A549 (cell line): ENCODE measurements around the gene RHBDD3. TPM values are rescaled to one million over a fixed set of nuclear protein-coding genes. Genes with fewer than 3 reads are reported as not detected.

ENCODE experiments used
- ATAC-seq, 2 experiments: fragments of 200-7000 bp in 1 of 2; fragments of >200 bp in 1 of 2; cut with Nextera tagmentation in 1 of 2; cut with Tn5 transposase in 1 of 2; 3 replicates each; pipeline versions ENCODE4 v1.8.0 to v1.9.1; 2018 to 2020; ENCODE audit warnings: mild to moderate bottlenecking in 1 of 2, moderate library complexity in 1 of 2
- CTCF ChIA-PET: fragments of 300-600 bp; sonication (Branson Sonifier 250); formaldehyde crosslinking; extraction: SDS; loops from one replicate; lab custom pipeline; 2021; ENCODE audit warnings: antibody characterized with exemption, inconsistent platforms; lab: Yijun Ruan, JAX
- POLR2A ChIA-PET: fragments of 350-600 bp; formaldehyde crosslinking; extraction: SDS; loops from one replicate; lab custom pipeline; 2021; ENCODE audit warnings: antibody characterized with exemption, inconsistent platforms; lab: Yijun Ruan, JAX
- DNase-seq, 2 experiments: peaks; one replicate each; pipeline versions ENCODE4 v3.0.0 to v3.0.0-alpha.2; 2011 to 2016; ENCODE audit warnings: low read depth in 1 of 2, low spot score in 1 of 2
- FAIRE-seq: peaks from 2 replicates; lab custom pipeline; 2011; peaks lifted over from hg19 to GRCh38; lab: Jason Lieb, UNC
- H3K27ac ChIP-seq, 2 experiments: fragments of >200 bp; sonication (Bioruptor Twin); formaldehyde crosslinking; 3 replicates each; pipeline ENCODE4 v1.5.1; 2016 to 2017
- H3K4me1 ChIP-seq: fragments of >200 bp; sonication (Bioruptor Twin); formaldehyde crosslinking; 3 replicates; pipeline ENCODE4 v1.6.1; 2016
- H3K4me2 ChIP-seq: fragments of >200 bp; sonication (Bioruptor Twin); formaldehyde crosslinking; 3 replicates; pipeline ENCODE4 v1.6.1; 2016
- H3K4me3 ChIP-seq: fragments of >200 bp; sonication (Bioruptor Twin); formaldehyde crosslinking; 3 replicates; pipeline ENCODE4 v1.5.1; 2016
- H3K9me3 ChIP-seq: fragments of >200 bp; sonication (Bioruptor Twin); formaldehyde crosslinking; 3 replicates; pipeline ENCODE4 v1.6.1; 2016
- CBX8 ChIP-seq: fragments of 200-600 bp; sonication (generic); IDR thresholded peaks from 2 replicates; pipeline ENCODE4 v1.6.1; 2016
- CEBPB ChIP-seq, 2 experiments: fragments of >200 bp in 1 of 2; sonication (Bioruptor Twin) in 1 of 2; formaldehyde crosslinking in 1 of 2; IDR thresholded peaks; 2 replicates each; pipeline ENCODE4 v1.6.1; 2012 to 2016
- CHD2 ChIP-seq: fragments of 150-350 bp; IDR thresholded peaks from 2 replicates; pipeline ENCODE4 v1.6.1; 2014; ENCODE audit warnings: low read length; ENCODE audit not compliant: partially characterized antibody
- EHMT2 ChIP-seq: fragments of 200-600 bp; sonication (generic); IDR thresholded peaks from 2 replicates; pipeline ENCODE4 v1.6.1; 2016; ENCODE audit warnings: antibody characterized with exemption, low read depth, mild to moderate bottlenecking, moderate library complexity
- FOXS1 ChIP-seq: fragments of 250-450 bp; sonication (Bioruptor Pico); IDR thresholded peaks from 2 replicates; pipeline ENCODE4 v1.5.0; 2020; ENCODE audit warnings: mild to moderate bottlenecking, moderate library complexity
- GATA3 ChIP-seq: IDR thresholded peaks from 2 replicates; pipeline ENCODE4 v1.6.1; 2012; ENCODE audit warnings: borderline replicate concordance
- HOXB5 ChIP-seq: fragments of 250-450 bp; sonication (Bioruptor Pico); IDR thresholded peaks from 2 replicates; pipeline ENCODE4 v1.5.0; 2020; ENCODE audit warnings: mild to moderate bottlenecking, moderate library complexity
- JUN ChIP-seq, 2 experiments: fragments of >200 bp; sonication (Bioruptor Twin); formaldehyde crosslinking; IDR thresholded peaks; 2 replicates in 1 of 2; 3 replicates in 1 of 2; pipeline ENCODE4 v1.6.1; 2016 to 2017
- MAFK ChIP-seq: fragments of 450-650 bp; IDR thresholded peaks from 2 replicates; pipeline ENCODE4 v1.6.1; 2014; ENCODE audit not compliant: partially characterized antibody
- NFE2L2 ChIP-seq: fragments of 150-350 bp; conservative IDR thresholded peaks from 2 replicates; pipeline ENCODE4 v1.6.1; 2014; ENCODE audit warnings: low read length
- NPAS2 ChIP-seq: fragments of 250-450 bp; sonication (Bioruptor Pico); IDR thresholded peaks from 2 replicates; pipeline ENCODE4 v1.8.0; 2022; ENCODE audit warnings: mild to moderate bottlenecking, moderate library complexity, borderline replicate concordance
- NR3C1 ChIP-seq: fragments of >200 bp; sonication (Bioruptor Twin); formaldehyde crosslinking; IDR thresholded peaks from 3 replicates; pipeline ENCODE4 v1.6.1; 2017
- PHF8 ChIP-seq: fragments of 200-600 bp; sonication (generic); IDR thresholded peaks from 2 replicates; pipeline ENCODE4 v1.6.1; 2016; ENCODE audit warnings: low read depth, mild to moderate bottlenecking, antibody characterized with exemption, moderate library complexity, borderline replicate concordance
- POLR2AphosphoS2 ChIP-seq: conservative IDR thresholded peaks from 2 replicates; pipeline ENCODE4 v1.6.1; 2012; ENCODE audit warnings: low read length, improper control_type of control experiment, inconsistent platforms
- RAD21 ChIP-seq, 2 experiments: fragments of >200 bp in 1 of 2; sonication (Bioruptor Twin) in 1 of 2; formaldehyde crosslinking in 1 of 2; IDR thresholded peaks in 1 of 2; conservative IDR thresholded peaks in 1 of 2; 2 replicates in 1 of 2; 3 replicates in 1 of 2; pipeline ENCODE4 v1.6.1; 2012 to 2018; ENCODE audit warnings: inconsistent platforms in 1 of 2
- RCOR1 ChIP-seq: fragments of 150-350 bp; IDR thresholded peaks from 2 replicates; pipeline ENCODE4 v1.6.1; 2014; ENCODE audit warnings: antibody characterized with exemption, low read length, low read depth
- RFX5 ChIP-seq: fragments of 450-650 bp; IDR thresholded peaks from 2 replicates; pipeline ENCODE4 v1.7.1; 2014; ENCODE audit warnings: antibody characterized with exemption, mild to moderate bottlenecking, moderate library complexity
- TP53 ChIP-seq: fragments of 250-450 bp; sonication (Bioruptor Pico); IDR thresholded peaks from 2 replicates; pipeline ENCODE4 v1.5.0; 2021; ENCODE audit warnings: mild to moderate bottlenecking, moderate library complexity
- ZNF302 ChIP-seq: fragments of 250-450 bp; sonication (Bioruptor Pico); IDR thresholded peaks from 2 replicates; pipeline ENCODE4 v1.9.0; 2021; ENCODE audit warnings: inconsistent platforms, mild to moderate bottlenecking, moderate library complexity
- WGBS: methylation state at CpG from one replicate; pipeline ENCODE4 v1.1.6; 2017; ENCODE audit errors: missing lambda C conversion rate; 5-methylcytosine and 5-hydroxymethylcytosine counted together
- polyA plus RNA-seq, 4 experiments: library from polyadenylated mRNA; depleted of rRNA in 3 of 4; stranded (reverse); fragments of >200 nt; fragmentation: RNase III in 1 of 4; extraction: RNeasy Plus Mini Kit Qiagen cat#74134 plus additional on column Dnase treatment in 1 of 4; gene quantifications; 2 replicates in 3 of 4; 3 replicates in 1 of 4; pipeline ENCODE4 v1.2.3, GENCODE V29; 2011 to 2017
- TF ChIP-seq, protein P1 (sequence below): fragments of >200 bp; sonication (Bioruptor Twin); formaldehyde crosslinking; IDR thresholded peaks from 3 replicates; pipeline ENCODE4 v1.6.1; 2016
- TF ChIP-seq, protein P2 (sequence below): fragments of >200 bp; sonication (Bioruptor Twin); formaldehyde crosslinking; IDR thresholded peaks from 3 replicates; pipeline ENCODE4 v1.5.1; 2016
- TF ChIP-seq, protein P3 (sequence below): IDR thresholded peaks from 2 replicates; pipeline ENCODE4 v1.6.1; 2012
- TF ChIP-seq, protein P4 (sequence below): IDR thresholded peaks from 2 replicates; pipeline ENCODE4 v1.6.1; 2012; ENCODE audit warnings: low read depth, borderline replicate concordance

Gene RHBDD3
- polyA plus RNA-seq, 2 of the 4 experiments (the other 2 are of a cell fraction) = 10.2 to 20.8 TPM

DNA sequence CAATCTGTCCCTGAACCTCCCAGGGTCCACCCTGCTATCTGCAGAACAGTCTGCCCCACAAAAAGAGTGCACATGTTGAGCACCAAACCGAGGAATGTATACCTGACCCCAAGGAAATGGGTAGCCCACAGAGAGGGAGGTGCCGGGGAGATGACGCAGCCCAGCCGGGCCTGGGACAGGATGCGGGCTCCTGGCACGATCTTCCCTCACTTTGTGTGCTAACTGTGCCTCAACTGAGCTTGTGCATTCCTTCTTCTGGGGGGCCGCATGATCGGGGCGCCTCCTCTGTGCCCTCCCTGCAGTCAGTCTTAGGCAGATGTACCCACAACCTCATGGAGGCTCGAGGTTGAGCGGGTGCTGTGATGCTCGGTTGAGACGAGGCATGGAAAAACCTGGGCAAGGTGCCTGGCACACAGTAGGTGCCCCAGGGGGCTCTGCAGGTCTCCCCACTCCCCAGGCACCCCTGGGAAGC, 41.0 kb upstream of the RHBDD3 start:
- no peak for ATAC-seq
- DNase-seq = no peak
- no peaks in the 10 kb centered on the region for H3K9me3 ChIP-seq
- H3K4me2 ChIP-seq = peak overlapping the region; percentile 94; the same call in 2 of the 3 replicates
- 81% methylated on average over 7 of the region's 13 CpGs for WGBS
- TF ChIP-seq CBX8 (no peak), NFE2L2 (no peak), EHMT2 (no peak), RCOR1 (no peak), HOXB5 (CRISPR knock-in tag) (no peak), RAD21 (conservative IDR thresholded peaks at IDR 0.05 in 1 of 2, IDR thresholded peaks at IDR 0.05 in 1 of 2) (no peak), CHD2 (no peak), ZNF302 (CRISPR knock-in tag) (no peak), CEBPB (IDR thresholded peaks at IDR 0.05) (no peak), NR3C1 (no peak), NPAS2 (CRISPR knock-in tag) (no peak), FOXS1 (CRISPR knock-in tag) (no peak), RFX5 (no peak), JUN (IDR thresholded peaks at IDR 0.05) (no peak)
- TF ChIP-seq, protein P1, sequence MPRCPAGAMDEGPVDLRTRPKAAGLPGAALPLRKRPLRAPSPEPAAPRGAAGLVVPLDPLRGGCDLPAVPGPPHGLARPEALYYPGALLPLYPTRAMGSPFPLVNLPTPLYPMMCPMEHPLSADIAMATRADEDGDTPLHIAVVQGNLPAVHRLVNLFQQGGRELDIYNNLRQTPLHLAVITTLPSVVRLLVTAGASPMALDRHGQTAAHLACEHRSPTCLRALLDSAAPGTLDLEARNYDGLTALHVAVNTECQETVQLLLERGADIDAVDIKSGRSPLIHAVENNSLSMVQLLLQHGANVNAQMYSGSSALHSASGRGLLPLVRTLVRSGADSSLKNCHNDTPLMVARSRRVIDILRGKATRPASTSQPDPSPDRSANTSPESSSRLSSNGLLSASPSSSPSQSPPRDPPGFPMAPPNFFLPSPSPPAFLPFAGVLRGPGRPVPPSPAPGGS = no peak
- CTCF ChIA-PET = interaction anchor here (0.9 kb wide), 1 partner anchor 50 kb away, joined by 3 read pairs; no protein-coding TSS in a partner anchor
- POLR2A ChIA-PET = no interaction called here
- peak overlapping the region in 1 of 2 experiments; percentile 98; a peak in 3 of 6 replicates for H3K27ac ChIP-seq
- no peak overlapping the region for H3K4me3 ChIP-seq
- peaks cover 42% of the 10 kb centered on the region for H3K4me1 ChIP-seq
- FAIRE-seq = no peak

DNA sequence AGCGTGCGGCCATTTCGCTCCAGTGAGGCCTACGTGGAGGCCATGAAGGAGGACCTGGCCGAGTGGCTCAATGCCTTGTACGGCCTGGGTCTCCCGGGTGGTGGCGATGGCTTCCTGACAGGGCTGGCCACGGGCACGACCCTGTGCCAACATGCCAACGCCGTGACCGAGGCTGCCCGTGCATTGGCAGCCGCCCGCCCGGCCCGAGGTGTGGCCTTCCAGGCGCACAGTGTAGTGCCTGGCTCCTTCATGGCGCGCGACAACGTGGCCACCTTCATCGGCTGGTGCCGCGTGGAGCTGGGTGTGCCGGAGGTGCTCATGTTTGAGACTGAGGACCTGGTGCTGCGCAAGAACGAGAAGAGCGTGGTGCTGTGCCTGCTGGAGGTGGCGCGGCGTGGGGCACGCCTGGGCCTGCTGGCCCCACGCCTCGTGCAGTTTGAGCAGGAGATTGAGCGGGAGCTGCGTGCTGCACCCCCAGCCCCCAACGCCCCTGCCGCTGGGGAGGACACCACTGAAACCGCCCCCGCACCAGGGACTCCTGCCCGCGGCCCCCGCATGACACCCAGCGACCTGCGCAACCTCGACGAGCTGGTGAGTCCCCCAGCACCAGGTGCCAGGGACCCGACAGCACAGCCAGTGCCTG, 40.5 kb upstream of the RHBDD3 start:
- ATAC-seq (no peak), FAIRE-seq (no peak), DNase-seq (no peak)
- WGBS = 94% methylated on average over 25 of the region's 50 CpGs
- no peak overlapping the region for H3K4me3 ChIP-seq
- H3K4me1 ChIP-seq = peaks cover 45% of the 10 kb centered on the region
- CTCF ChIA-PET = interaction anchor here (0.9 kb wide), 1 partner anchor 50 kb away, joined by 3 read pairs; no protein-coding TSS in a partner anchor
- H3K4me2 ChIP-seq = peak overlapping the region; percentile 94
- H3K27ac ChIP-seq = peak overlapping the region in 1 of 2 experiments; percentile 98; a peak in 3 of 6 replicates
- POLR2A ChIA-PET = no interaction called here
- no peaks in the 10 kb centered on the region for H3K9me3 ChIP-seq
- TF ChIP-seq MAFK (no peak), GATA3 (no peak), CBX8 (no peak), JUN (IDR thresholded peaks at IDR 0.05) (no peak), PHF8 (no peak), POLR2AphosphoS2 (no peak), TP53 (CRISPR knock-in tag) (no peak), FOXS1 (CRISPR knock-in tag) (no peak)
- TF ChIP-seq, protein P2, sequence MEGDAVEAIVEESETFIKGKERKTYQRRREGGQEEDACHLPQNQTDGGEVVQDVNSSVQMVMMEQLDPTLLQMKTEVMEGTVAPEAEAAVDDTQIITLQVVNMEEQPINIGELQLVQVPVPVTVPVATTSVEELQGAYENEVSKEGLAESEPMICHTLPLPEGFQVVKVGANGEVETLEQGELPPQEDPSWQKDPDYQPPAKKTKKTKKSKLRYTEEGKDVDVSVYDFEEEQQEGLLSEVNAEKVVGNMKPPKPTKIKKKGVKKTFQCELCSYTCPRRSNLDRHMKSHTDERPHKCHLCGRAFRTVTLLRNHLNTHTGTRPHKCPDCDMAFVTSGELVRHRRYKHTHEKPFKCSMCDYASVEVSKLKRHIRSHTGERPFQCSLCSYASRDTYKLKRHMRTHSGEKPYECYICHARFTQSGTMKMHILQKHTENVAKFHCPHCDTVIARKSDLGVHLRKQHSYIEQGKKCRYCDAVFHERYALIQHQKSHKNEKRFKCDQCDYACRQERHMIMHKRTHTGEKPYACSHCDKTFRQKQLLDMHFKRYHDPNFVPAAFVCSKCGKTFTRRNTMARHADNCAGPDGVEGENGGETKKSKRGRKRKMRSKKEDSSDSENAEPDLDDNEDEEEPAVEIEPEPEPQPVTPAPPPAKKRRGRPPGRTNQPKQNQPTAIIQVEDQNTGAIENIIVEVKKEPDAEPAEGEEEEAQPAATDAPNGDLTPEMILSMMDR = no peak
- TF ChIP-seq, protein P3, sequence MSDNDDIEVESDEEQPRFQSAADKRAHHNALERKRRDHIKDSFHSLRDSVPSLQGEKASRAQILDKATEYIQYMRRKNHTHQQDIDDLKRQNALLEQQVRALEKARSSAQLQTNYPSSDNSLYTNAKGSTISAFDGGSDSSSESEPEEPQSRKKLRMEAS = no peak
- TF ChIP-seq, protein P4, sequence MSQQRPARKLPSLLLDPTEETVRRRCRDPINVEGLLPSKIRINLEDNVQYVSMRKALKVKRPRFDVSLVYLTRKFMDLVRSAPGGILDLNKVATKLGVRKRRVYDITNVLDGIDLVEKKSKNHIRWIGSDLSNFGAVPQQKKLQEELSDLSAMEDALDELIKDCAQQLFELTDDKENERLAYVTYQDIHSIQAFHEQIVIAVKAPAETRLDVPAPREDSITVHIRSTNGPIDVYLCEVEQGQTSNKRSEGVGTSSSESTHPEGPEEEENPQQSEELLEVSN = no peak
